Kidney (tissue), 14 donors: ENCODE results near the gene CCL7. TPM values are rescaled to one million over a fixed set of nuclear protein-coding genes. Genes with fewer than 3 reads are reported as not detected.

ENCODE experiments used
- DNase-seq, 5 donors: peaks; one replicate each; pipeline ENCODE4 v3.0.0-alpha.2; 2013 to 2020
- FAIRE-seq: peaks from 2 replicates; lab custom pipeline; 2012; peaks lifted over from hg19 to GRCh38; lab: Jason Lieb, UNC
- H3K27ac ChIP-seq, 2 donors: one replicate each; pipeline ENCODE4 v1.7.0; 2013; ENCODE audit warnings: low read depth in 2 of 2, low read length in 2 of 2, inconsistent platforms in 1 of 2
- H3K27me3 ChIP-seq: one replicate; pipeline ENCODE4 v1.7.1; 2013; ENCODE audit warnings: low read length, inconsistent platforms; ENCODE audit not compliant: control insufficient read depth, insufficient read depth
- H3K36me3 ChIP-seq, 3 donors: one replicate each; pipeline versions ENCODE4 v1.7.0 to v1.7.1; 2013; ENCODE audit warnings: low read length in 3 of 3, control low read depth in 1 of 3, inconsistent platforms in 1 of 3; ENCODE audit not compliant: insufficient read depth in 3 of 3, control insufficient read depth in 2 of 3
- H3K4me1 ChIP-seq, 3 donors: one replicate each; pipeline versions ENCODE4 v1.7.0 to v1.7.1; 2013; ENCODE audit warnings: low read length in 3 of 3, inconsistent platforms in 1 of 3, low read depth in 1 of 3; ENCODE audit not compliant: control insufficient read depth in 2 of 3, insufficient read depth in 2 of 3
- H3K4me3 ChIP-seq, 3 donors: one replicate each; pipeline versions ENCODE4 v1.7.0 to v1.8.1; 2013; ENCODE audit warnings: low read length in 3 of 3, control low read depth in 1 of 3, inconsistent platforms in 1 of 3
- H3K9ac ChIP-seq, 3 donors: one replicate each; pipeline versions ENCODE4 v1.7.0 to v1.7.1; 2013; ENCODE audit warnings: low read length in 3 of 3, control low read depth in 1 of 3, inconsistent platforms in 1 of 3
- H3K9me3 ChIP-seq, 3 donors: one replicate each; pipeline versions ENCODE4 v1.7.0 to v1.7.1; 2013; ENCODE audit warnings: low read length in 3 of 3, control low read depth in 1 of 3, inconsistent platforms in 1 of 3; ENCODE audit not compliant: control insufficient read depth in 2 of 3, insufficient read depth in 1 of 3
- CTCF ChIP-seq: IDR thresholded peaks from 3 replicates; pipeline ENCODE4 v1.5.1; 2012; ENCODE audit warnings: mild to moderate bottlenecking, moderate library complexity, borderline replicate concordance; ENCODE audit not compliant: insufficient read depth; ENCODE audit errors: extremely low read depth
- intact Hi-C: fragments of 100-400 bp; cut with DNase I; formaldehyde crosslinking; loops from one replicate; pipeline ENCODE4 v1.11.1; 2022
- polyA plus RNA-seq: library from polyadenylated mRNA; stranded (reverse); fragments of 350-450 nt; fragmentation: Illumina TruSeq; extraction: RNeasy Lipid Tissue Mini Kit (QIAGEN cat#74804); gene quantifications from one replicate; pipeline ENCODE4 v1.2.3, GENCODE V29; 2014; ENCODE audit warnings: low read depth, low replicate concordance; ENCODE audit not compliant: insufficient read depth
- total RNA-seq: library from RNA; stranded (reverse); fragmentation: NEBNext Ultra II Directional; extraction: Animal tissue kit (Norgen Biotek cat#: 25700); gene quantifications from one replicate; pipeline ENCODE4 v1.2.1, GENCODE V29; 2021
- donor health status: control.
- donor health status: control.
- donor health status: control.
- donor health status: control.
- donor health status: control.
- donor health status: DM: yes; HTN: yes; CAD: no.
- donor health status: Normal renal cell carcinoma (clear cell type).

Gene CCL7
- total and polyA plus RNA-seq, 2 donors from 2014 or later: not detected

DNA sequence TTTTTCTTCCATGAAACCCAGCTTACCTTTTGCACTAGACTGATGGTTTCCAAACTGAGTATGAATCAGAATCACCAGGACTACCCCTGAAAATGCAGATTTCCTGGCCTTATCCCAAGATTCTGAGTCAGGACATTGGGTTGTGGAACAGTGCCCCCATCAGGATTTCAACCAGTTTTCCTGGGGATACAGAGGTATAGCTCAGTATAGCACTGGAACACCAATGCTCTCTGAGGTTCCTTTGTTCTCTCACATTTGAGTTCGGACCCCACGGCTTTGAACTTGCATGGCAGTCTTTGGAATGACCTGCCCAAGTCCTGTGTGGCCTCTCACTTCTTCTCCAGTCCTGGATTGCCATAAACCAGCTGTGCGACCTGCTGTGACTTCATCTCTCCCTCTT lies 36.4 kb downstream of the CCL7 start:
- no peak for FAIRE-seq
- Histone ChIP-seq H3K27me3 (no peaks in the 10 kb centered on the region), H3K9me3 (no peaks in the 10 kb centered on the region), H3K27ac (no peak overlapping the region), H3K4me1 (peaks cover 0 to 10% (median 0%) of the 10 kb centered on the region in 3 donors), H3K36me3 (no peaks in the 10 kb centered on the region), H3K4me3 (no peak overlapping the region), H3K9ac (no peak overlapping the region)
- DNase-seq: no peak
- peak; percentile 25 for TF ChIP-seq CTCF
- intact Hi-C loops: no loop called here

- peaks cover 0 to 10% (median 0%) of the 10 kb centered on the region in 3 donors for H3K4me1 ChIP-seq
- H3K27me3 ChIP-seq: no peaks in the 10 kb centered on the region
- intact Hi-C loops: no loop called here
- TF ChIP-seq CTCF: no peak
- DNase-seq (no peak), FAIRE-seq (no peak)
- no peaks in the 10 kb centered on the region for H3K36me3 ChIP-seq
- H3K9me3 ChIP-seq: no peaks in the 10 kb centered on the region
- H3K4me3 ChIP-seq: no peak overlapping the region
- H3K27ac ChIP-seq: no peak overlapping the region
- no peak overlapping the region for H3K9ac ChIP-seq
Measured at GRCh38 chr17:34307110-34307509, 37.1 kb downstream of the CCL7 start.

- Histone ChIP-seq H3K4me3 (no peak overlapping the region), H3K27me3 (no peaks in the 10 kb centered on the region), H3K9me3 (no peaks in the 10 kb centered on the region), H3K36me3 (no peaks in the 10 kb centered on the region), H3K27ac (no peak overlapping the region), H3K4me1 (peaks cover 0 to 10% (median 3%) of the 10 kb centered on the region in 3 donors), H3K9ac (no peak overlapping the region)
- FAIRE-seq (peak; percentile 30), DNase-seq (no peak)
- intact Hi-C loops: no loop called here
- TF ChIP-seq CTCF: no peak
Measured at GRCh38 chr17:34308371-34308770, 38.4 kb downstream of the CCL7 start.

DNA sequence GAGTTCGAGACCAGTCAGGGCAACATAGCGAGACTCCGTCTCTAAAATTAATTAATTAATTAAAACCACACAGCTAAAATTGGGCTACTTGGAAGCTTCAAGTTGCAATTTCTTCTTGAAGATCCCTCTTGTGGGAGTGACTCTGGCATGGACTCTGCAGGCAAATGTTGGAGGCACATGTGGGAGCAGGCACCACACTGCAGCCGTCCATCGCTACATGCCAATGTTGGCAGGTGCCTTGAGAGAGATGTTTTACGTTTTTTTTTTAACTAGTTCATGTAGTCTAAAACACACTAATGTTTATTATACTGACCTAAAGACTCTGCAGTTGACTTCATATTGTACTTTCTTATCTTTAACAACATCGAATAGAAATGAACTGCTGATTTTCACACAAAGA lies 41.3 kb downstream of the CCL7 start:
- H3K4me3 ChIP-seq: no peak overlapping the region
- FAIRE-seq: no peak

More for the DNA sequence above, 41.3 kb downstream of the CCL7 start:
- DNase-seq: no peak
- no peaks in the 10 kb centered on the region for H3K9me3 ChIP-seq
- no peaks in the 10 kb centered on the region for H3K36me3 ChIP-seq
- intact Hi-C loops: loop anchor here (10.0 kb wide), 1 partner anchor 56 kb away; the partner anchor contains the start of gene CCL2
- H3K27me3 ChIP-seq: no peaks in the 10 kb centered on the region
- H3K4me1 ChIP-seq: peaks cover 0 to 10% (median 5%) of the 10 kb centered on the region in 3 donors
- no peak for TF ChIP-seq CTCF
- no peak overlapping the region for H3K27ac ChIP-seq
- H3K9ac ChIP-seq: no peak overlapping the region
